Adipocyte (in vitro differentiated cells): ENCODE data around the gene HACD4.

Experiments used
- DNase-seq: peaks from one replicate; pipeline ENCODE4 v3.0.0-alpha.2; 2015; ENCODE audit warnings: low read depth
- H3K27me3 ChIP-seq: replicated peaks from 2 replicates; pipeline ENCODE4 v1.7.0; 2013; ENCODE audit warnings: mild to moderate bottlenecking, low read length, moderate library complexity; ENCODE audit not compliant: control insufficient read depth, insufficient read depth
- H3K36me3 ChIP-seq: 2 replicates; pipeline ENCODE4 v1.7.0; 2013; ENCODE audit warnings: low read length, mild to moderate bottlenecking, moderate library complexity; ENCODE audit not compliant: control insufficient read depth, insufficient read depth, severe bottlenecking
- H3K4me1 ChIP-seq: 2 replicates; pipeline ENCODE4 v1.7.0; 2013; ENCODE audit warnings: mild to moderate bottlenecking, low read length, moderate library complexity; ENCODE audit not compliant: control insufficient read depth, insufficient read depth
- H3K4me3 ChIP-seq: 2 replicates; pipeline ENCODE4 v1.7.0; 2013; ENCODE audit warnings: mild to moderate bottlenecking, low read length, moderate library complexity
- H3K9ac ChIP-seq: 2 replicates; pipeline ENCODE4 v1.7.0; 2013; ENCODE audit warnings: mild to moderate bottlenecking, low read length, moderate library complexity
- H3K9me3 ChIP-seq: 2 replicates; pipeline ENCODE4 v1.7.0; 2013; ENCODE audit warnings: mild to moderate bottlenecking, low read length, moderate library complexity; ENCODE audit not compliant: control insufficient read depth

Gene HACD4, protein sequence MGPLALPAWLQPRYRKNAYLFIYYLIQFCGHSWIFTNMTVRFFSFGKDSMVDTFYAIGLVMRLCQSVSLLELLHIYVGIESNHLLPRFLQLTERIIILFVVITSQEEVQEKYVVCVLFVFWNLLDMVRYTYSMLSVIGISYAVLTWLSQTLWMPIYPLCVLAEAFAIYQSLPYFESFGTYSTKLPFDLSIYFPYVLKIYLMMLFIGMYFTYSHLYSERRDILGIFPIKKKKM

DNA sequence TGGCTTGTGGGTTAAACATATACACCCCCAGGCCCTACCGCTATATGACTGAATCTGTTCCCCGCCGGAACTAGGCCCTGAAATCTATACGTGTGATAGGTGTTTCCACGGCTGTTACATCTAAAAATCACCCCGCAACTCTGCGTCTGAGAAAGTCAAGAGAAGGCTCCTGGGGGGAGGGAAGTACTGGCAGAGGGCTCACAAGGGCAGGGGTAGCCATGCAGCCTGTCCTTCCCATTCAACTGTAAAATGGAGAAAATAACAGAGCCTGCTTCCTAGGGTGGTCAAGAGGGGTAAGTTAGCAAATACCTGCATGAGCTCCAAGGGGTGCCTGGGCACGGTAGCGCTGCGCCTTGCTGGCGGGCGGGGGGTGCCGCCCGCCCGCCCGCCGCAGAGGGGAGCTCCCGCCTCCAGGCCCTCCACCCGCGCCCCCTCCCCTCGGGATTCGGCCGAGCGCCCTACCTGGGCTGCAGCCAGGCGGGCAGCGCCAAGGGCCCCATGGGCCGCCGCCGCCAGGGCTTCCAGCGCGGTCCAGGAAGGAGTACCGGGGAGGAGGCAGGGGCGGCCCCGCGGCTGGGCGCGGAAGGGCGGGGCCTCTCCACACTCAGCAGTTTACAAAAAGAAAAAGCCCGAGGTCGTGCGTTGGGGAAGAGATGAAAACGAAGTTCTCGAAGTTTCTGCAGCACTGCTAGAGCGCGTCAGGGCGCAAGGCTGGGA is at the start of gene HACD4:
TSS of gene HACD4 (minus strand) at position 550 of the 717 bp plus-strand sequence. CDS start at position 500, 50 bp downstream.
- peaks cover 11% of the 10 kb centered on the region for H3K4me1 ChIP-seq
- no peaks in the 10 kb centered on the region for H3K27me3 ChIP-seq
- H3K36me3 ChIP-seq = no peaks in the 10 kb centered on the region
- H3K9me3 ChIP-seq = no peaks in the 10 kb centered on the region
- DNase-seq = peak; percentile 67
- H3K9ac ChIP-seq = peak within 1 kb of the TSS; percentile 78
- H3K4me3 ChIP-seq = peak within 1 kb of the TSS; percentile 81

DNA sequence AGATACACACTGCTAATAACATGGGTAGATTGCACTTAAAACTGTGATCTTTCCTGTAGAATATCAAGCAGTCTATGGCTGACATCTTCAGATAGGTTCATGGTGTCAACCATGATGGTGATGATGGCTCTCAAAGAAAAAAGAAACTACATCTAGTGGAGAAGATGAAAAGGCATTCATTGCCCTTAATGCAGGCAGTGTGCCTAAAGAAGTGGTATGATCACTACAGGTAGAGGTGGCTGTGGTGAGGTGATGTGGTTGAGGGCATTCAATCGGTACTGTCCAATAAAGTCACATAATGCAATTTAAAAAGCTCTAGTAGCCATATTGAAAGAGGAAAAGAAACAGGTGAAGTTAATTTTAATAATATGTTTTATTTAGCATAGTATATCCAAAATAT is 49.4 kb upstream of the HACD4 start:
- H3K4me3 ChIP-seq = no peak overlapping the region
- H3K36me3 ChIP-seq = no peaks in the 10 kb centered on the region
- H3K4me1 ChIP-seq = no peaks in the 10 kb centered on the region
- no peak overlapping the region for H3K9ac ChIP-seq
- H3K9me3 ChIP-seq = no peaks in the 10 kb centered on the region
- H3K27me3 ChIP-seq = no peaks in the 10 kb centered on the region
- DNase-seq = no peak

DNA sequence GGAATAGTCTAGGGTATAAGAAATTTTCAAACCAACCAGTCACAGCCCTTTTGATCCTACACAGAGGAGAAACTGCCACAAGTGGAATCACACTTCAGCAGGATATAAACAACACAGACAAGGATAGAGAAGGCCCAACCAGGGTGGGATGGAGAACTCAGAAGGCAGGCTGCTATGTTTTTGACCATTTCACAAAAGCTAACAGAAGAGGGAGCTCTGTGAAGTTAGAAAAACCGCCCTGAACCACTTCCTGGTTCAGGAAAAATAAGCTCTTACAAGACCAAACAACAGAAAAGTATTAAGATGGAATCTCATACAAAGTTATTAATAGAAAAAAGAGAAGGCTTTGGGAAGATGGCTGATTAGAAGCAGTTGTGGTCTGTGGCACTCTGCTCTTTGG is 47.3 kb upstream of the HACD4 start:
- Histone ChIP-seq H3K27me3 (no peaks in the 10 kb centered on the region), H3K4me3 (no peak overlapping the region), H3K4me1 (no peaks in the 10 kb centered on the region), H3K36me3 (no peaks in the 10 kb centered on the region), H3K9ac (no peak overlapping the region), H3K9me3 (no peaks in the 10 kb centered on the region)
- DNase-seq = no peak

DNA sequence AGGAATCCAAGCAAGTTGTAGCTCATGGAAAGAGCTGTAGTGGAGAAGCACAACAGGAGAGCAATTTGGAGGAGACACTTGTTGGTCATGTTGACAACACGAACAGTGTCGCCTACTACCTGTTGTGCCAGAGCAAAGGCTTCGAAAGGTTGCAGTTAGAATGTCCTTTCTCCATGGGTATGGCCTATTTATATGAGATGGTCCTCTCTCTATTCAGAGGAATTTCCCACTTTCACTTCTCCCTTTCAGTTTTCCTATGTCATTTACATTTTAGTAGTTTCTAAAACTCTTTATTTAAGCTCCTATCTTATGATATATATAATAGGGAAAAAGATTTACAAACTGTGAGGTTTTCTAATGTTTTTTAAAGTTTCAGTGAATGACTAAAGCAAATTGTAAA is 46.3 kb upstream of the HACD4 start, which contains the start of gene IFNB1:
TSS of gene IFNB1 (minus strand) at position 162 of the 400 bp plus-strand sequence. CDS start at position 89, 73 bp downstream.
- Histone ChIP-seq H3K4me1 (no peaks in the 10 kb centered on the region), H3K9ac (no peak within 1 kb of the TSS), H3K9me3 (no peaks in the 10 kb centered on the region), H3K36me3 (no peaks in the 10 kb centered on the region), H3K4me3 (no peak within 1 kb of the TSS), H3K27me3 (no peaks in the 10 kb centered on the region)
- DNase-seq = no peak

DNA sequence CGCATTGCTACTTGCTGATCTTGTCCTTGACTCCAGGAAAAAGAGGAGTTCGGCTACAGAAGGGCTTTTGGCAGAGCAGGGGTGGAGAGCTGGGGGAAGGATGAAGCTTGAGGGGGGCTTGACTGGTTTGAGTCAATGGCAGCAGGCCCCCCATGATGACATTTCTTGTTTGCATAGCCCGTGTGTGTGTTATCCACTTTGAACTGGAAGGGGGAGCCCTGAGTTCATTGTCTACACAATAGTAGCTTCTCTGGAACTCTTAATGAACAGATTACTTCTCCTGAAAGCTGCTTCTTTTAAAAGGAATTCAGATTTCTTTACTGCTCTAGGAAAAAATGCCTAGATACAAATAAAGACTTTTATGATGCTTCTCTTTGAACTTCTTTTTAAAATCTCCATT is 44.0 kb upstream of the HACD4 start:
- no peaks in the 10 kb centered on the region for H3K36me3 ChIP-seq
- H3K4me3 ChIP-seq = no peak overlapping the region
- H3K27me3 ChIP-seq = no peaks in the 10 kb centered on the region
- H3K9me3 ChIP-seq = no peaks in the 10 kb centered on the region
- H3K4me1 ChIP-seq = peaks cover 5% of the 10 kb centered on the region
- H3K9ac ChIP-seq = no peak overlapping the region
- DNase-seq = no peak

DNA sequence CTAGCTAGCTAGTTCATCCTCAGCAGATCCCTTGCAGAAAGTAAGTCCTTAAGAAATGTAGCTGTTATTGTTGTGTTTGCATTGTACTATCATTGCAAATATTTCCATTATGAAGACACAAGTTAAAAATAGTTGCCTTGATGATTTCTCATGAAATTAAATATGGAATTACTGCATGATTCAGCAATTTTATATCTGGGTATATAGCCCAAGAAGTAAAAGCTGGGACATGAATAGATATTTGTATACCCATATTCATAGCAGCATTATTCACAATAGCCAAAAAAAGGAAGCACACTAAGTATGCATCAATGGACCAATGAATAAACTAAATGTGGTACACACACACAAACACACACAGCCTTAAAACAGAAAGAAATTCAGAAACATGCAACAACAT is 39.5 kb upstream of the HACD4 start:
- Histone ChIP-seq H3K9ac (no peak overlapping the region), H3K4me3 (no peak overlapping the region), H3K27me3 (no peaks in the 10 kb centered on the region), H3K9me3 (no peaks in the 10 kb centered on the region), H3K4me1 (peaks cover 12% of the 10 kb centered on the region), H3K36me3 (no peaks in the 10 kb centered on the region)
- peak; percentile 14 for DNase-seq

DNA sequence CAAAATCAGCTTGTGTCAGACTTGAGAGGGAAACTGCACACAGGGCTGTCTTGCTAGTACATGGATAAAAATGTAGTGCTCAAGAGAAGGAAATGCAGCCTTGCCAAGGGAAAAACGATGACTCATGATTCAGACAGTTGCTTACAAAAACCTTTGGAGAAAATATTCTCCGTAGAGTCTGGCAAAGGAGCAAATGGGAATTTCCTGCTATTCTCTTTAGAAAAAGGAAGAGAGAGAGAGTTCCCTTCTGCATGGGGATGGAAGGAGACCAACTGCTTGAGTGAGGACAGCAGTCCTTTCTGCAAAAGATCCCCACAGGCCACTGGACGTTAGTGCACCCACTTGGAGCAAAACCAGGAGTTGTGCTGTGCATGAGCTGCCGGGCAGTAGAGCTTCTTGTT is 38.7 kb upstream of the HACD4 start:
- no peaks in the 10 kb centered on the region for H3K27me3 ChIP-seq
- H3K4me3 ChIP-seq = peak overlapping the region; percentile 59
- DNase-seq = peak; percentile 94
- H3K9me3 ChIP-seq = no peaks in the 10 kb centered on the region
- peaks cover 12% of the 10 kb centered on the region for H3K4me1 ChIP-seq
- no peaks in the 10 kb centered on the region for H3K36me3 ChIP-seq
- no peak overlapping the region for H3K9ac ChIP-seq

DNA sequence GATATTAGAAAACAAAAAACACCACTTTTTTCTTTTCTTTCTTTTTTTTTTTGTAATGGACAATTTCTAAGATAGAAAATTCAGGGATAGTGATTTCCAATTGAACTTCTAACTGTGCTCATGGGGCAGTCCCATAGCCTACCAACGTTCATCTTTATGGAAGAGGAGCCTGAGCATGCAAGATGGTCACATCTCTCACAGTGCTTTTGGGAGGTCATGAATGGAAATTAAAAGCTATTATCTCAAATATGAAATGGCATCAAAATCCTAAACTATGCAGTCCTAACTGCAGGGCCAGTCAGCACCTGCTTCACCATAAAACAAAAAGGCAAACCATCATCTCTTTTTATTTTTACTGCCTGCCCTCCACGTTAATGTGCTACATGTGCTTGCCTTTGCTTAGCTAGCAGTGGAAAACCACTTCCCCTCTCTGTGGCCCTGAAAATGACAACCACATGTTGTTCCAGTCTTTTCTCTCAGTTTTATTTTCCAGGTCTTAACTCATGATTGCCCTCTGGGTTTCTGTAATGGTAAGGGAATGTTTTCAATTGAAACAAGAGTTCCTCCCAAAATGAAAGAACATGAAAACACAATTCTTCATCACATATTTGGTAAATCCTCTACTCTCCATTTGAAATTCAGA is 29.6 kb upstream of the HACD4 start:
- H3K4me3 ChIP-seq = no peak overlapping the region
- peak; percentile 91 for DNase-seq
- H3K27me3 ChIP-seq = no peaks in the 10 kb centered on the region
- no peaks in the 10 kb centered on the region for H3K9me3 ChIP-seq
- H3K4me1 ChIP-seq = no peaks in the 10 kb centered on the region
- H3K9ac ChIP-seq = no peak overlapping the region
- H3K36me3 ChIP-seq = no peaks in the 10 kb centered on the region

DNA sequence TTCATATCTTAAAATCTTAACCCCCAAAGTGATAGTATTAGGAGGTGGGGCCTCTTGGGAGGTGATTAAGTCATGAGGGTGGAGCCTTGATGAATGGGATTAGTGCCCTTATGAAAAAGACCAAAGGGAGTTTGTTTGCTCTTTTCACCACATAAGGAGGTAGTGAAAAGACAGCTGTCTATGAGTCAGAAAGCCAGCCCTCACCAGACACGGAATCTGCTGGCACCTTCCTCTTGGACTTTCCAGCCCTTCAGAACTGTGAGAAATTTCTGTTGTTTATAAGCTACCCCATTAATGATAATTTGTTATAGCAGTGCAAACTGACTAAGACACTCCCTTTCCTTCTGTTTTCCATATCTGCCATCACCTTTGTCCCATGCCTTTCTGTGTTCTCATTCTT is 25.5 kb upstream of the HACD4 start:
- Histone ChIP-seq H3K4me1 (no peaks in the 10 kb centered on the region), H3K9ac (no peak overlapping the region), H3K36me3 (no peaks in the 10 kb centered on the region), H3K27me3 (no peaks in the 10 kb centered on the region), H3K4me3 (no peak overlapping the region), H3K9me3 (no peaks in the 10 kb centered on the region)
- no peak for DNase-seq

DNA sequence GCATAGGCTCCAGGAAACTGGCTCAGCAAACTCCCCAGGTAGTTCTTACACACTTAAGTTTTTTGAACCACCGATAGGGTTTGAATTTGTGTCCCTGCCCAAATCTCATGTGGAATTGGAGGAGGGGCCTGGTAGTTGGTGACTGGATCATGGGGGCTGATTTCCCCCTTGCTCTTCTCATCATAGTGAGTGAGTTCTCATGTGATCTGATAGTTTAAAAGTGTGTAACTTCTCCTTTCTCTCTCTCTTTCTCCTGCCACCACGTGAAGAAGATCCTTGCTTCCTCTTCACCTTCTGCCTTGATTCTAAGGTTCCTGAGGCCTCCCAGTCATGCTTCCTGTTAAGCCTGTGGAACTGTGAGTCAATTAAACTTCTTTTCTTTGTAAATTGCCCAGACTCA is 22.4 kb upstream of the HACD4 start:
- H3K27me3 ChIP-seq = no peaks in the 10 kb centered on the region
- DNase-seq = no peak
- no peaks in the 10 kb centered on the region for H3K9me3 ChIP-seq
- H3K4me1 ChIP-seq = no peaks in the 10 kb centered on the region
- no peak overlapping the region for H3K9ac ChIP-seq
- no peaks in the 10 kb centered on the region for H3K36me3 ChIP-seq
- no peak overlapping the region for H3K4me3 ChIP-seq

DNA sequence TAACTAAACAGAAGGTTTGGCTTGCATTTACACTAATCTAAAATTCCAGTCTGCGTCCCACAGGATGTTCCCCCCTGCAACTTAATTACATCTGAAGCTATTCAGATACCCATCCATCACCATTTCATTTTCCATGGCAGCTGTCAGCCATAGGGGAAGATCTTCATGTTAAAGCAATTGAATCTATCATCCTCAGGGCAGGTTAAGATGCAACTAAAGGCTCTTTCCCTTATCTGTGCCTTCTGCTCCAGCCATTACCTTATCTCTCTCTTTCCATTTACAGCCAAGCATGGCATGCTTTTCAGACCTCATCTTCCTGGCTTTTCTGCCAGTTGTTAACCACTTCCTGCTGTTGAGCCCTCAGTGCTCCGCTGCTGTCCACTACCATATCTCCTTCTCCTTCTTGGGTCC is 15.8 kb upstream of the HACD4 start:
- no peaks in the 10 kb centered on the region for H3K9me3 ChIP-seq
- H3K36me3 ChIP-seq = no peaks in the 10 kb centered on the region
- no peak overlapping the region for H3K4me3 ChIP-seq
- no peaks in the 10 kb centered on the region for H3K27me3 ChIP-seq
- DNase-seq = no peak
- no peaks in the 10 kb centered on the region for H3K4me1 ChIP-seq
- H3K9ac ChIP-seq = no peak overlapping the region
